GM12892 (cell line): ENCODE results near the gene OR7C2.

Experiments used
- POLR2AphosphoS5 ChIP-seq: IDR thresholded peaks from 2 replicates; pipeline ENCODE4 v1.6.1; 2011; ENCODE audit warnings: low read depth, low read length, control low read depth
- TAF1 ChIP-seq: IDR thresholded peaks from 2 replicates; pipeline ENCODE4 v1.6.1; 2011; ENCODE audit warnings: low read depth, mild to moderate bottlenecking, control low read depth, low read length, borderline replicate concordance

DNA sequence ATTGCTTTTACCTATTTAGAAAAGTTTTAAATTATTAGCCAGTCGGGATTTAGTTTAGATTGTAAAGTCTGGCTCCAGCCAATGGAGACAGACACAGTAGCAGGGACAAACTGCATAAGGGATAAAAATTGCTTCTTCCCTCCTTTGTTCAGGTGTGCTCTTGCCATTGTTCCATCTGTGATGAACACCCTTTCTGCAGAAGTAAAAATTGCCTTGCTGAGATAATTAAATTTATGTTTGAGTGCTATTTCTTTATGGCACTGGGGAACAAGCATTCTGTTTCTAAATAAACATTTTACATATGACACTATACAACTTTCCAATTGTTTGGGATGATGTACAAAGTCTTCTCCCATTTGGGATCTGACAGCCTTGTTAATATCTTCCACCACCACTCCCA is 18.0 kb downstream of the OR7C2 start:
- TF ChIP-seq TAF1 = no peak
- no peak for TF ChIP-seq POLR2AphosphoS5
